GM10248 (cell line): ENCODE results near the gene CCT3.

ENCODE experiments used
- CTCF ChIA-PET: fragments of 300-600 bp; sonication (Branson Sonifier 250); formaldehyde crosslinking; extraction: SDS; loops from one replicate; lab custom pipeline; 2021; ENCODE audit warnings: antibody characterized with exemption; lab: Yijun Ruan, JAX
- POLR2A ChIA-PET: fragments of 350-650 bp; sonication (Branson Sonifier 250); formaldehyde crosslinking; extraction: SDS; loops from one replicate; lab custom pipeline; 2020; ENCODE audit warnings: antibody characterized with exemption; lab: Yijun Ruan, JAX
- DNase-seq: peaks from one replicate; pipeline ENCODE4 v3.0.0; 2012; ENCODE audit errors: extremely low spot score
- TF ChIP-seq, protein P1 (sequence below): IDR thresholded peaks from 2 replicates; pipeline ENCODE4 v1.5.1; 2012; ENCODE audit warnings: mild to moderate bottlenecking, low read depth; ENCODE audit errors: extremely low read depth, missing control alignments, control extremely low read depth

CCT3 gene

GRCh38 chr1:156384658-156385057 is 46.6 kb upstream of the CCT3 start:
- DNase-seq, result no peak
- ChIA-PET POLR2A (no interaction called here), CTCF (interaction anchor here (0.6 to 17.1 kb wide), 19 partner anchors 11 to 242 kb away, joined by 3 to 480 read pairs (median 16); partner anchors contain the start of gene RHBG)
- TF ChIP-seq, protein P1, sequence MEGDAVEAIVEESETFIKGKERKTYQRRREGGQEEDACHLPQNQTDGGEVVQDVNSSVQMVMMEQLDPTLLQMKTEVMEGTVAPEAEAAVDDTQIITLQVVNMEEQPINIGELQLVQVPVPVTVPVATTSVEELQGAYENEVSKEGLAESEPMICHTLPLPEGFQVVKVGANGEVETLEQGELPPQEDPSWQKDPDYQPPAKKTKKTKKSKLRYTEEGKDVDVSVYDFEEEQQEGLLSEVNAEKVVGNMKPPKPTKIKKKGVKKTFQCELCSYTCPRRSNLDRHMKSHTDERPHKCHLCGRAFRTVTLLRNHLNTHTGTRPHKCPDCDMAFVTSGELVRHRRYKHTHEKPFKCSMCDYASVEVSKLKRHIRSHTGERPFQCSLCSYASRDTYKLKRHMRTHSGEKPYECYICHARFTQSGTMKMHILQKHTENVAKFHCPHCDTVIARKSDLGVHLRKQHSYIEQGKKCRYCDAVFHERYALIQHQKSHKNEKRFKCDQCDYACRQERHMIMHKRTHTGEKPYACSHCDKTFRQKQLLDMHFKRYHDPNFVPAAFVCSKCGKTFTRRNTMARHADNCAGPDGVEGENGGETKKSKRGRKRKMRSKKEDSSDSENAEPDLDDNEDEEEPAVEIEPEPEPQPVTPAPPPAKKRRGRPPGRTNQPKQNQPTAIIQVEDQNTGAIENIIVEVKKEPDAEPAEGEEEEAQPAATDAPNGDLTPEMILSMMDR, result no peak

- CTCF ChIA-PET, result interaction anchor here (0.6 to 17.1 kb wide), 13 partner anchors 10 to 243 kb away, joined by 3 to 480 read pairs (median 55); partner anchors contain the start of gene RHBG
- POLR2A ChIA-PET, result no interaction called here
- TF ChIP-seq, protein P1, result no peak
- DNase-seq, result no peak
Observed at GRCh38 chr1:156384007-156384406, 45.9 kb upstream of the CCT3 start.

DNA sequence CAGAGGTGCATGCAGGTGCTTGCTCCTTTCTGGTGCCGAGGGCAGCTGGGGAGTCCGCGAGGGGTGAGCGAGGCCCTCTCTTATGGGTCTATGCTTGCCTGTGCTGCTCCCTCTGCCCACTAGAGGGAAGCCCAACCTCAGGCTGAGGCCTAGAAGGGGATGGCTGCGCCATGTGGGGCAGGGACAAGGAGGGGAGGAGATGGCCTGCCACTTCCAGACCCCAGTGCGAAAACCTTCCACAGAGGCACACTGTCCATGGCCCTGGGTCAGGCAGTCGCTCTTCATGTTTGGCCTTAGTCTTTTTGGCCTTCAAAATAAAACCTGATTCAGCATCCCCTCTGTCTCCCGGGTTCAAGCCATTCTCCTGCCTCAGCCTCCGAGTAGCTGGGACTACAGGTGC is 44.9 kb upstream of the CCT3 start:
- TF ChIP-seq, protein P1, result peak; percentile 97
- peak; percentile 87 for DNase-seq
- ChIA-PET CTCF (interaction anchor here (1.0 to 17.1 kb wide), 14 partner anchors 10 to 261 kb away, joined by 3 to 480 read pairs (median 6); no protein-coding TSS in a partner anchor), POLR2A (no interaction called here)

- no peak for DNase-seq
- TF ChIP-seq, protein P1, result no peak
- CTCF ChIA-PET, result interaction anchor here (0.7 to 17.1 kb wide), 14 partner anchors 10 to 262 kb away, joined by 3 to 480 read pairs (median 6); partner anchors contain the start of gene TTC24
- POLR2A ChIA-PET, result no interaction called here
Observed at GRCh38 chr1:156382561-156382960, 44.5 kb upstream of the CCT3 start.

- ChIA-PET POLR2A (interaction anchor here (0.7 kb wide), 1 partner anchor 95 kb away, joined by 6 read pairs; no protein-coding TSS in a partner anchor), CTCF (interaction anchor here (1.3 to 17.1 kb wide), 3 partner anchors 10 to 71 kb away, joined by 3 to 480 read pairs (median 3); no protein-coding TSS in a partner anchor)
- DNase-seq, result no peak
- TF ChIP-seq, protein P1, result no peak
Observed at GRCh38 chr1:156379420-156380165, 41.5 kb upstream of the CCT3 start.

GRCh38 chr1:156378557-156378956 is 40.5 kb upstream of the CCT3 start:
- no peak for DNase-seq
- ChIA-PET POLR2A (no interaction called here), CTCF (interaction anchor here (1.3 to 17.1 kb wide), 5 partner anchors 7 to 185 kb away, joined by 3 to 480 read pairs (median 4); no protein-coding TSS in a partner anchor)
- TF ChIP-seq, protein P1, result no peak
